GM12878 (cell line): ENCODE results near the gene UFD1. TPM values are rescaled to one million over a fixed set of nuclear protein-coding genes. Genes with fewer than 3 reads are reported as not detected.

Experiments
- ATAC-seq: fragments of 200-7000 bp; cut with Tn5 transposase; 3 replicates; pipeline ENCODE4 v1.9.1; 2020; ENCODE audit warnings: mild to moderate bottlenecking, moderate library complexity
- BruUV-seq: library from RNA; stranded (reverse); fragments of 400-500 nt; replicated peaks from 2 replicates; lab custom pipeline; 2021; lab: Mats Ljungman, UMichigan
- CTCF ChIA-PET: fragments of 300-600 bp; sonication (Branson Sonifier 250); formaldehyde crosslinking; extraction: SDS; loops from one replicate; lab custom pipeline; 2021; ENCODE audit warnings: inconsistent platforms; lab: Yijun Ruan, JAX
- POLR2A ChIA-PET: fragments of 350-600 bp; formaldehyde crosslinking; extraction: SDS; loops from one replicate; lab custom pipeline; 2021; ENCODE audit warnings: inconsistent platforms; lab: Charles Lee
- RAD21 ChIA-PET: fragments of 300-600 bp; sonication (Branson Sonifier 250); formaldehyde crosslinking; loops from one replicate; lab custom pipeline; 2023; ENCODE audit warnings: antibody characterized with exemption; ENCODE audit not compliant: unreplicated experiment; lab: Charles Lee
- SMC1A ChIA-PET: fragments of 300-600 bp; sonication (Branson Sonifier 250); formaldehyde crosslinking; loops from one replicate; lab custom pipeline; 2023; ENCODE audit not compliant: unreplicated experiment, uncharacterized antibody; lab: Charles Lee
- DNase-seq: peaks from one replicate; pipeline ENCODE4 v3.0.0-alpha.2; 2011; ENCODE audit warnings: low read depth, low spot score
- FAIRE-seq: peaks from 3 replicates; lab custom pipeline; 2011; peaks lifted over from hg19 to GRCh38; lab: Jason Lieb, UNC
- H2AFZ ChIP-seq: 2 replicates; pipeline ENCODE4 v1.6.0; 2011; ENCODE audit warnings: low read depth, low read length, control low read depth; ENCODE audit not compliant: control insufficient read depth
- H3K27ac ChIP-seq: 2 replicates; pipeline ENCODE4 v1.5.1; 2011; ENCODE audit warnings: control low read depth; ENCODE audit not compliant: control insufficient read depth, insufficient read depth
- H3K27me3 ChIP-seq, 2 experiments: replicated peaks in 1 of 2; 2 replicates each; pipeline versions ENCODE4 v1.6.0 to v1.6.1; 2011; ENCODE audit warnings: low read length in 1 of 2; ENCODE audit not compliant: control insufficient read depth in 2 of 2, insufficient read depth in 2 of 2
- H3K36me3 ChIP-seq, 2 experiments: 2 replicates each; pipeline ENCODE4 v1.5.1; 2011; ENCODE audit warnings: low read length in 1 of 2; ENCODE audit not compliant: control insufficient read depth in 2 of 2, insufficient read depth in 2 of 2
- H3K4me1 ChIP-seq: 2 replicates; pipeline ENCODE4 v1.6.1; 2011; ENCODE audit warnings: mild to moderate bottlenecking, low read length, moderate library complexity, mixed read lengths; ENCODE audit not compliant: control insufficient read depth, insufficient read depth
- H3K4me2 ChIP-seq: 2 replicates; pipeline ENCODE4 v1.6.0; 2011; ENCODE audit warnings: control low read depth; ENCODE audit not compliant: control insufficient read depth, insufficient read depth
- H3K4me3 ChIP-seq: fragments of 200-600 bp; sonication (generic); 2 replicates; pipeline ENCODE4 v1.5.1; 2016
- H3K79me2 ChIP-seq: 2 replicates; pipeline ENCODE4 v1.6.0; 2011; ENCODE audit warnings: low read length; ENCODE audit not compliant: control insufficient read depth, insufficient read depth
- H3K9ac ChIP-seq: 2 replicates; pipeline ENCODE4 v1.8.0; 2011; ENCODE audit warnings: low read length, control low read depth, mixed read lengths; ENCODE audit not compliant: control insufficient read depth, insufficient read depth
- H3K9me3 ChIP-seq: replicated peaks from 3 replicates; pipeline ENCODE4 v1.5.1; 2011; ENCODE audit warnings: mild to moderate bottlenecking, low read length; ENCODE audit not compliant: control insufficient read depth, insufficient read depth
- H4K20me1 ChIP-seq: 2 replicates; pipeline ENCODE4 v1.6.0; 2011; ENCODE audit not compliant: control insufficient read depth, insufficient read depth
- MXI1 ChIP-seq: fragments of 150-350 bp; IDR thresholded peaks from 2 replicates; pipeline ENCODE4 v1.6.1; 2011; ENCODE audit warnings: low read depth, mild to moderate bottlenecking, inconsistent platforms, low read length, improper control_type of control experiment
- POLR2AphosphoS5 ChIP-seq: IDR thresholded peaks from 2 replicates; pipeline ENCODE4 v1.6.1; 2011; ENCODE audit warnings: mild to moderate bottlenecking, low read length, inconsistent platforms
- SP1 ChIP-seq: IDR thresholded peaks from one replicate; pipeline ENCODE4 v1.6.1; 2011; ENCODE audit warnings: low read depth, low read length
- TARDBP ChIP-seq: IDR thresholded peaks from 2 replicates; pipeline ENCODE4 v1.6.1; 2016; ENCODE audit warnings: borderline replicate concordance
- ZNF622 ChIP-seq: fragments of 450-650 bp; IDR thresholded peaks from 2 replicates; pipeline ENCODE4 v1.6.1; 2017; ENCODE audit warnings: mild to moderate bottlenecking, inconsistent platforms
- WGBS: methylation state at CpG from one replicate; pipeline ENCODE4 v1.1.6; 2016; ENCODE audit warnings: low lambda C conversion rate; ENCODE audit not compliant: insufficient replicate concordance, insufficient coverage; ENCODE audit errors: missing lambda C conversion rate; 5-methylcytosine and 5-hydroxymethylcytosine counted together
- in situ Hi-C: fragments of 300-500 bp; cut with MboI; formaldehyde crosslinking; loops from 9 replicates; pipeline ENCODE4 v1.14.3; 2018; ENCODE audit warnings: mixed read lengths
- intact Hi-C: fragments of 100-400 bp; cut with micrococcal nuclease; formaldehyde crosslinking; loops from one replicate; pipeline ENCODE4 v1.14.2; 2022; ENCODE audit not compliant: unreplicated experiment
- polyA plus RNA-seq, 11 experiments: library from polyadenylated mRNA; depleted of rRNA in 4 of 11; unstranded in 6 of 11; stranded (reverse) in 5 of 11; fragments of >200 nt; fragmentation: Nextera tagmentation in 4 of 11; fragmentation: Illumina TruSeq in 1 of 11; extraction: Ambion mirVana in 4 of 11; extraction: Trizol in 1 of 11; gene quantifications; 1 replicate in 1 of 11; 2 replicates in 10 of 11; pipeline versions ENCODE4 v1.2.1 to v1.2.3, GENCODE V29; 2011 to 2016; ENCODE audit warnings: inconsistent platforms in 2 of 11, missing spikeins in 2 of 11, low read depth in 1 of 11
- total RNA-seq, 4 experiments: library from RNA; depleted of rRNA in 3 of 4; stranded (reverse); fragments of >200 nt in 3 of 4; fragmentation: Illumina TruSeq in 1 of 4; extraction: Trizol in 1 of 4; gene quantifications; 2 replicates each; pipeline versions ENCODE4 v1.2.1 to v1.2.3, GENCODE V29; 2013 to 2021
- TF ChIP-seq, protein P1 (sequence below): IDR thresholded peaks from 2 replicates; pipeline ENCODE4 v1.6.1; 2011; ENCODE audit warnings: low read depth, mild to moderate bottlenecking, low read length, moderate library complexity, borderline replicate concordance; ENCODE audit errors: extremely low read depth
- TF ChIP-seq, protein P2 (sequence below): IDR thresholded peaks from 2 replicates; pipeline ENCODE4 v1.6.1; 2011; ENCODE audit warnings: borderline replicate concordance, low read depth, mild to moderate bottlenecking, moderate library complexity, low read length; ENCODE audit not compliant: insufficient read depth, poor library complexity, severe bottlenecking
- TF ChIP-seq, protein P3 (sequence below): IDR thresholded peaks from 2 replicates; pipeline ENCODE4 v1.6.1; 2011; ENCODE audit warnings: mild to moderate bottlenecking, low read depth, low read length, moderate library complexity; ENCODE audit not compliant: insufficient replicate concordance
- TF ChIP-seq, protein P4 (sequence below): fragments of 450-650 bp; formaldehyde crosslinking; IDR thresholded peaks from 2 replicates; pipeline ENCODE4 v1.4.0; 2020; ENCODE audit warnings: mild to moderate bottlenecking, moderate library complexity

Gene UFD1
- total and polyA plus RNA-seq, 10 of the 15 experiments (the other 5 are each of a cell fraction or from before 2014, with no cell fraction given), result 67.2 to 143 (median 117) TPM

DNA sequence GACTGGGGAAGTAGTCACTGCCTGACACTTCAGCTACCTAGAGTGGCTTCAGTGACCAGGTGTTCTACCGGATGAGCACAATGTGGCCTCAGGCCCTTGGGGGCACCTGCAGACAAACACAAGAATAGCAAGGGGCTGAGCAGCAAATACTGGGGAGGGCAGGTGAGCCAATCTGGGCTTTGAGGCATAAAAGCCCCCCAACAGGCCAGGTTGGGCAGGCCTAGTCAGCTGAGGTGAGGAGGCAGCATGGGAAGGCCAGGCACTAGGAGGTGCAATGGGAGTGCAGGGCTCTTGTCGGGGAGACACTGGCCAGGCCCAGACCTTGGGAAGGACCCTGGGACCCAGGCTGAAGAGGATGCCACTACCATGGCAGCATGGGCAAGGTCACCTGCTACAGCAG lies 9.0 kb downstream of the UFD1 start:
- ChIA-PET POLR2A (no interaction called here), SMC1A (no interaction called here), CTCF (no interaction called here), RAD21 (no interaction called here)
- H3K4me2 ChIP-seq, result no peak overlapping the region
- peaks cover 2% of the 10 kb centered on the region; the same call in 1 of the 2 replicates for H4K20me1 ChIP-seq
- TF ChIP-seq ZNF622, result no peak
- TF ChIP-seq SP1, result no peak
- TF ChIP-seq, protein P1, sequence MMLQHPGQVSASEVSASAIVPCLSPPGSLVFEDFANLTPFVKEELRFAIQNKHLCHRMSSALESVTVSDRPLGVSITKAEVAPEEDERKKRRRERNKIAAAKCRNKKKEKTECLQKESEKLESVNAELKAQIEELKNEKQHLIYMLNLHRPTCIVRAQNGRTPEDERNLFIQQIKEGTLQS, result no peak
- TF ChIP-seq, protein P2, sequence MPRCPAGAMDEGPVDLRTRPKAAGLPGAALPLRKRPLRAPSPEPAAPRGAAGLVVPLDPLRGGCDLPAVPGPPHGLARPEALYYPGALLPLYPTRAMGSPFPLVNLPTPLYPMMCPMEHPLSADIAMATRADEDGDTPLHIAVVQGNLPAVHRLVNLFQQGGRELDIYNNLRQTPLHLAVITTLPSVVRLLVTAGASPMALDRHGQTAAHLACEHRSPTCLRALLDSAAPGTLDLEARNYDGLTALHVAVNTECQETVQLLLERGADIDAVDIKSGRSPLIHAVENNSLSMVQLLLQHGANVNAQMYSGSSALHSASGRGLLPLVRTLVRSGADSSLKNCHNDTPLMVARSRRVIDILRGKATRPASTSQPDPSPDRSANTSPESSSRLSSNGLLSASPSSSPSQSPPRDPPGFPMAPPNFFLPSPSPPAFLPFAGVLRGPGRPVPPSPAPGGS, result no peak
- no peak for TF ChIP-seq TARDBP
- TF ChIP-seq, protein P3, sequence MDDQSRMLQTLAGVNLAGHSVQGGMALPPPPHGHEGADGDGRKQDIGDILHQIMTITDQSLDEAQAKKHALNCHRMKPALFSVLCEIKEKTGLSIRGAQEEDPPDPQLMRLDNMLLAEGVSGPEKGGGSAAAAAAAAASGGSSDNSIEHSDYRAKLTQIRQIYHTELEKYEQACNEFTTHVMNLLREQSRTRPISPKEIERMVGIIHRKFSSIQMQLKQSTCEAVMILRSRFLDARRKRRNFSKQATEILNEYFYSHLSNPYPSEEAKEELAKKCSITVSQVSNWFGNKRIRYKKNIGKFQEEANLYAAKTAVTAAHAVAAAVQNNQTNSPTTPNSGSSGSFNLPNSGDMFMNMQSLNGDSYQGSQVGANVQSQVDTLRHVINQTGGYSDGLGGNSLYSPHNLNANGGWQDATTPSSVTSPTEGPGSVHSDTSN, result no peak
- TF ChIP-seq, protein P4, sequence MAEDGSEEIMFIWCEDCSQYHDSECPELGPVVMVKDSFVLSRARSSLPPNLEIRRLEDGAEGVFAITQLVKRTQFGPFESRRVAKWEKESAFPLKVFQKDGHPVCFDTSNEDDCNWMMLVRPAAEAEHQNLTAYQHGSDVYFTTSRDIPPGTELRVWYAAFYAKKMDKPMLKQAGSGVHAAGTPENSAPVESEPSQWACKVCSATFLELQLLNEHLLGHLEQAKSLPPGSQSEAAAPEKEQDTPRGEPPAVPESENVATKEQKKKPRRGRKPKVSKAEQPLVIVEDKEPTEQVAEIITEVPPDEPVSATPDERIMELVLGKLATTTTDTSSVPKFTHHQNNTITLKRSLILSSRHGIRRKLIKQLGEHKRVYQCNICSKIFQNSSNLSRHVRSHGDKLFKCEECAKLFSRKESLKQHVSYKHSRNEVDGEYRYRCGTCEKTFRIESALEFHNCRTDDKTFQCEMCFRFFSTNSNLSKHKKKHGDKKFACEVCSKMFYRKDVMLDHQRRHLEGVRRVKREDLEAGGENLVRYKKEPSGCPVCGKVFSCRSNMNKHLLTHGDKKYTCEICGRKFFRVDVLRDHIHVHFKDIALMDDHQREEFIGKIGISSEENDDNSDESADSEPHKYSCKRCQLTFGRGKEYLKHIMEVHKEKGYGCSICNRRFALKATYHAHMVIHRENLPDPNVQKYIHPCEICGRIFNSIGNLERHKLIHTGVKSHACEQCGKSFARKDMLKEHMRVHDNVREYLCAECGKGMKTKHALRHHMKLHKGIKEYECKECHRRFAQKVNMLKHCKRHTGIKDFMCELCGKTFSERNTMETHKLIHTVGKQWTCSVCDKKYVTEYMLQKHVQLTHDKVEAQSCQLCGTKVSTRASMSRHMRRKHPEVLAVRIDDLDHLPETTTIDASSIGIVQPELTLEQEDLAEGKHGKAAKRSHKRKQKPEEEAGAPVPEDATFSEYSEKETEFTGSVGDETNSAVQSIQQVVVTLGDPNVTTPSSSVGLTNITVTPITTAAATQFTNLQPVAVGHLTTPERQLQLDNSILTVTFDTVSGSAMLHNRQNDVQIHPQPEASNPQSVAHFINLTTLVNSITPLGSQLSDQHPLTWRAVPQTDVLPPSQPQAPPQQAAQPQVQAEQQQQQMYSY, result no peak
- TF ChIP-seq POLR2AphosphoS5, result no peak
- TF ChIP-seq MXI1, result no peak
- in situ Hi-C loops, result no loop called here
- BruUV-seq, result no TSS peak
- FAIRE-seq, result no peak
- no peaks in the 10 kb centered on the region for H3K9me3 ChIP-seq
- H3K4me1 ChIP-seq, result no peaks in the 10 kb centered on the region
- DNase-seq, result no peak
- no peaks in the 10 kb centered on the region; the same call in none of the 2 replicates for H3K79me2 ChIP-seq
- no peak overlapping the region for H2AFZ ChIP-seq
- ATAC-seq, result no peak
- no peaks in the 10 kb centered on the region for H3K27me3 ChIP-seq
- peaks cover 44 to 45% of the 10 kb centered on the region in 2 experiments for H3K36me3 ChIP-seq
- H3K27ac ChIP-seq, result no peak overlapping the region
- no peak overlapping the region for H3K4me3 ChIP-seq
- intact Hi-C loops, result loop anchor here (10.0 kb wide), 2 partner anchors 165 to 175 kb away; partner anchors contain the start of gene CLTCL1
- 78% methylated on average over 2 of the region's 2 CpGs for WGBS
- H3K9ac ChIP-seq, result no peak overlapping the region
